ENCODE results near the gene CALML6.

DNA sequence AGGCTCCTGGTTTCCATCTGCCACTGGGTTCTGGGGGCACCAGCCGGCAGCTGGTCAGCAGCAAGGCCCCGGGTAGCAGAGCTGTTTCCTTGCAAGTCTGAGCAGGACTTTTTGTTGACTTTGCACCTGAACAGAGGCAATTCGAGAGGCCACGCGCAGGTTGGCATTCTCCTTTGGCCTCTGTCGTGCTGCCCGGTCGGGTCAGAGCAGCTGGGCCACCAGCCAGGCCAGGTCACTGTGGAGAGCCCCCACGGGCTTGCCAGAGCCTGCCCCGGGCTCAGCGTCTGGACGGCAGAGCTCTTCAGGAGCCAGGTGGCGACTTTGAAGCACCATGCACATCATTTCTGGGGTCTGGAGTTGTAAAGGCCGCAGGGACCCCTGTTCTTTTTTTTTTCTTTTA lies 32.4 kb downstream of the CALML6 start:
- TF ChIP-seq, protein P1, sequence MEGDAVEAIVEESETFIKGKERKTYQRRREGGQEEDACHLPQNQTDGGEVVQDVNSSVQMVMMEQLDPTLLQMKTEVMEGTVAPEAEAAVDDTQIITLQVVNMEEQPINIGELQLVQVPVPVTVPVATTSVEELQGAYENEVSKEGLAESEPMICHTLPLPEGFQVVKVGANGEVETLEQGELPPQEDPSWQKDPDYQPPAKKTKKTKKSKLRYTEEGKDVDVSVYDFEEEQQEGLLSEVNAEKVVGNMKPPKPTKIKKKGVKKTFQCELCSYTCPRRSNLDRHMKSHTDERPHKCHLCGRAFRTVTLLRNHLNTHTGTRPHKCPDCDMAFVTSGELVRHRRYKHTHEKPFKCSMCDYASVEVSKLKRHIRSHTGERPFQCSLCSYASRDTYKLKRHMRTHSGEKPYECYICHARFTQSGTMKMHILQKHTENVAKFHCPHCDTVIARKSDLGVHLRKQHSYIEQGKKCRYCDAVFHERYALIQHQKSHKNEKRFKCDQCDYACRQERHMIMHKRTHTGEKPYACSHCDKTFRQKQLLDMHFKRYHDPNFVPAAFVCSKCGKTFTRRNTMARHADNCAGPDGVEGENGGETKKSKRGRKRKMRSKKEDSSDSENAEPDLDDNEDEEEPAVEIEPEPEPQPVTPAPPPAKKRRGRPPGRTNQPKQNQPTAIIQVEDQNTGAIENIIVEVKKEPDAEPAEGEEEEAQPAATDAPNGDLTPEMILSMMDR (conservative IDR thresholded peaks at IDR 0.05; ENCODE audit: low read depth, low read length) = no peak
- TF ChIP-seq RFX5 (IDR thresholded peaks at IDR 0.05; ENCODE audit: low read depth, low read length) (no peak), SMC3 (IDR thresholded peaks at IDR 0.05; ENCODE audit: low read depth, low read length) (no peak), RAD21 (IDR thresholded peaks at IDR 0.05; ENCODE audit: low read length) (no peak)

Measured in IMR-90 (cell line).